NCI-H1694 (cell line): Measurements from ENCODE around the gene ACAP3.
"Not testable (repeated sequence)": the region's sequence is repeated elsewhere in the genome, so short reads cannot be mapped to it uniquely, and the experiment has no call there.

Source experiments
- DNase-seq: peaks from one replicate; lab custom pipeline; 2025; lab: John Stamatoyannopoulos, UW

The ACAP3 gene

DNA sequence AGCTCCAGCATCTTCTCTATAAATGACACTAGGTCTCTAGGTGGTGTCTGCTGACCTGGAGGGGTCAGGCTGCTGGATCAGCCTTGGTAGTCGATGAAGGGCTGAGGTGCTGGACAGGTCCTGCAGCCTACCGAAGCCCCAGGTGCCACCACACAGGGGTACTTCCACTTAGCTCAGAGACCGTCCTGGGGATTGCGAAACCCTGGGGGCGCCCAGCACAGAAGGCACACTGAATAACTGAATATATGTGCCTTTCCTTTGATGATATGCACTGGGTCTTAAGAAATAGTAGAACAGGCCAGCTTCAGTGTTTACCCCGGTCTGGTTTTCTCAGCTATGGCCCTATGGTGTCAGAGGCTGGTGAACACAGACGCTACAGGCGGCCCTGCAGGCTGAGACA, 45.0 kb downstream of the ACAP3 start:
- DNase-seq: no peak

DNA sequence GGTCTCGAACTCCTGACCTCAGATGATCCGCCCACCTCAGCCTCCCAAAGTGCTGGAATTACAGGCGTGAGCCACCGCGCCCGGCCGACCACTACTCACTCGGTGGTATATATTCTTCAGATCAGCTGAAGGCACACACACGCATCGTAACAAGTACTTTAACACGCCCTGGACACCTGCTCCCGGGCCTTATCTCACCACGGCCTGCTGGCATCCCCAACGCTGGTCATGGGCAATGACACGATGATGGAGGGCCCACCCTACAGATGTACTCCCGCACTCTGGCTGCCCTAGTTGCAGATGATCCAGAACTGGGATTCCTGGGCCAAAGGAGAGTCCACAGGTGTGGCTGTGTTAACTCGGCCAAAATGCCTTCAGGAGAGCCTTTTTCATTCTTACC, 45.7 kb downstream of the ACAP3 start:
- no peak for DNase-seq

DNA sequence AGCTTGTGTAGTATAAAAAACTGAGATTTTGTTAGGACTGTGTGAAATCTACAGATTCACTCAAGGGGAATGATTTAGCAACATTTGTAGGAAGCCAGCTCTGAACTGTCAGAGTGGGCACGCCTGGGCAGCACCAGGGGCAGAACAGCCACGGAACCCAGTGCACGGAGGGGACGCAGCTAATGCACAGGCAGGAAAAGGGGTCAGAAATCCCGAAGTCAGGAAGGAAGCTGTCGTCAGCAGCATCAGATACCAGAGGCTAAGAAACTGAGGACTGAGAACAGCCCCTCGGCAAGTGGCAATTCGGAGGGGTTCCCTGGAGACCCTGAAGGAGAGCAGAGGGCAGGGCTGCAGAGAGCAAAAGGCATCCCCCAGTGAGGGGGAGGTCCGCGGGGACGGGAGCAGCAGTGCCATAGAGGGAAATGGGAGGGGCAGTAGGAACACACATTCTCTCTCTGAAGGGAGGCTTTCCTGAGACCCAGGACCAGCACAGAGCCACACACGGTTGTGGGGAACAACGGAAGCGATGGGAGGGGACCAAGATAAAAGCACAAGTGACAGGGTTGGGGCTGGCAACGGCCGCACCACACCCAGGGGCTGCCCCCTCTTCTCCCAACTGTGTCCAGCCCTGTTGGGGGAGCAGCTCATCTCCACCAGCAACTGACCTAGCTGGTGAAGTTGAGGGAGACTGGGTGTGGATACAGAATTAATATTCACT, 46.7 kb downstream of the ACAP3 start:
- no peak for DNase-seq

DNA sequence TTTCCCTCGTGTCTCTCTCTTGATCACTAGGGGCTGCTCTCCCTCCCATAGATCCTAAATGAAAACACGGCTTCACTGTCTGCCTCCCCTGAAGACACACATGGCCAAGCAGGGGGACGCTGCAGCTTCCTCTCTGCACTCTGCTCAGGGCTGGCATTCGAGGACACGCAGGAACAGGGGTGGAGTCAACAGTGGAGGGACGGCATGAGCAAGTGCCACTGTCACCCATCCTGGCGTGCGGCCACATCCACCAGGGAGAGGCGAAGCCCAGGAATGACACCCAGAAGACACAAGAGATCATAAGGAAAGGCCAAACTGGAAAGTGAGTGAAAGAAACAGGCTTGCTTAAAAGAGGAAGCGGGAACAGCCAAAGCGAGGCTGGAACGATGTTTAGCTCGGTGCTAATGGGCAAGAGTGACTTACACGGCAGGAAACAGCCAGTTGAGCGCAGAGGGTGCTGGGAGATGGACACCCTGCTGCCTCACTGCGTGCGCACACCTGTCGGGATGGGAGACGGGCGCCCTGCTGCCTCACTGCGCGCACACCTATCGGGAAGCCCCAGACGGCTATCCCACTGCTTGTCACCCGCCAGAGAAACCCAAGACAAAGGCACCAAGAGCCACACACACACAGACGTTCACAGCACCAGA, 47.7 kb downstream of the ACAP3 start:
- DNase-seq: no peak

DNA sequence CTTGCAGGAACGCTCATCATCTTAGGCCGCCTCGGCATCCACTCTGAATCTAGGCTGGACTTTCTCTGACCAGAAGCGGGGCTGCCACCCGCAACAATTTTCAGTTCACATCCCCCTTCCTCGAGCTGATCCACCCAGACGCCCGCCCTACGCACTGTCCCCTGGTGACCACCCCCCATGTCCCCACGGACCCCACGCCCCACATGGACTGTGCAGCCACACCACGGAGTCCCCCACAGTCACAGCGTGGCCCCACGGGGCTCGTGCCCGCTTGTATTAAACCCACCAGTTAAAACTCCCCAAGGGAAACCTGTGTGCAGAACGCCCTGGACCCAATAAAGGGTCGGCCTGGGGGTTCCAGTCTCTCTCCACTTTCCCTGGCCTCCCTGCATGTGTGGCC, 48.2 kb downstream of the ACAP3 start:
- DNase-seq: no peak

DNA sequence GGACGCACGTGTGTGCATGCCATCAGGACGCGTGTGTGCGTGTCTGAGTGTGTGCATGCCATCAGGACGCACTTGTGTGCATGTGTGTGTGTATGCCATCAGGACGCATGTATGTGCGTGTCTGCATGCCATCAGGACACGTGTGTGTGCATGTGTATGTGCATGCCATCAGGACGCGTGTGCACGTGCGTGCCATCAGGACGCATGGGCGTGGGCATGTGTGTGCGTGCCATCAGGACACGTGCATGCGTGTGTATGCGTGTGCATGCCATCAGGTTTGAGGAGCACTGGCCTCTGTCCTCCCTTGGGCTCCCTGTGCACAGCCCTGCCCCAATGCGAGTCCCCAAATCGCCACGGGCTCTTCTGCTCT, 48.6 kb downstream of the ACAP3 start:
- DNase-seq: no peak

DNA sequence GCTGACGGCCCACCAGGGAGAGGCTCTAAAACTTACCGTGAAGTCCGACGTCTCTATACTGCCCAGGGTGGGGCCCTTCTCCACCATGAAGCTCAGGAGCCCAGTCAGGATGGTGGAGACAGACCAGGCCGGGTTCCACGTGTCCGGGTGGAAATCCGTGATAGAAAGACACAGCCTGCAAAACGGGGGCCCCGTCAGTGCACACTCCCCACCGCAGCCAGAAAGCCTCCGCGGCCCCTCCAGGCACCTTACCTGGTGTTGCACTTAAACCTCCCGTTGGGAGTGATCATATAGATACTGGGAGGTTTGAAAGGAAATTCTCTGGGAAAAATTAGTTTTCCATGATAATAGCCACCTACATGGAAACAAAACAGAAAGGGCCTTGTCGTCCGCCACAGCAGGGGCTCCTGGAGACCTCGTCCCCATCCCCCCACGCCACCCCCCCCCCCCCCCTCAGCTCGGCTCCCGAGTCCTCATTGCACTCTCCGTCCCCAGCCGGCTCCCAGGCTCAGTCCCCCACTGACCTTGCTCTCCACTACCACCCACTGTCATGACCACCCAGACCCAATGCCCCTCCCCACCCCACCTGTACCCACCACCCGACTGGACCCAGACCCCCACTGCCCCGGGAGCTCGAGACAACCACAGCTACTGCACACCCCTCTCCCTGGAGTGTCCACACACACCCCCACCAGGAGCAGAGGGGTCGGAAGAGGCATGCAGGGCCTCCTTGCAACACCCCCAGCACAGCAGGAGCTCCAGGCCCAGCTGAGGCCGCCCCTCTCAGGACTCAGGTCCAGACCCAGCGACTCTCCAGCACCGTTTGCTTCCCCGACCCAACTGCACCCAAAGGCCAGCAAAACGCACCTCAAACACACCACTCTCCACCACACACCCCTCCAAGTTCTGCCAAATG, 50.5 kb downstream of the ACAP3 start:
- no peak for DNase-seq

DNA sequence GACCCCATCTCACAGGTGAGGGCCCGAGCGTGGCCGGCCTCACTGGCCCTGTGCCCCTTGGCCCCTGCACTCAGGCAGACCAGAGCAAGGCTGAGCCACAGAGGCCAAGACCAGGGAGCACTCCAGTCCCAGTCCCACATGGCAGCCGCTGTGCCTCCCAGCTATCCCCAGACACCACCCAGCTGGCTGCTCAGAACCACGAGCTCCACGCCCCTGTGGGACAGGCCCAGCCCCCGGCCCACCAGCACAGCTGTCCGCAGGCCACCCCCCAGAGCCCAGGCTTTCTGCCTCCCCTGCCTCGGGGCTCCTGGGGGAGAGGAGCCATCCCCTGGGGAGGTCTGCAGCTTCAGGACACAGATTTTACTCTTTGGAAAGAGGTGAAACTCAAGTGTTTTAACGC, 52.1 kb downstream of the ACAP3 start:
- DNase-seq: no peak

DNA sequence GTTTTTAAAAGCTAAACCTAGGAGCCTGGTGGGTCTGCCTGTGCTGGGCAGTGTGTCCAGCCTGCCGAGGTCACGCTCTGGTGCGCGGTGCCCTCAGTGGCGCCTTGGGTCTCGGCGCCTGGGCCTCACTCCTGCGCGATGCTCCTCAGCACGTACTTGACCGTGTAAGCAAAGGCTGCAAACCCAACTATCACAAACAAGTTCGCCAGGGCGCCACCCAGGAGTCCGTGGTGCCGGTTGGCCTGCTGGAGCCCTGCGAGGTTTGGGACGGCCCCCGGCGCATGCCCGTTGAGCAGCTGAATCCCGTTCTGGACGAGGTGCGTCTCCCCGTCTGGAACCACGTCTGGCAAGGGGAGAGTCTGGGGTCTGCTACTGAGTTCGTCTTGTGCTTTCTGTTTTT, 52.7 kb downstream of the ACAP3 start:
- DNase-seq: no peak

DNA sequence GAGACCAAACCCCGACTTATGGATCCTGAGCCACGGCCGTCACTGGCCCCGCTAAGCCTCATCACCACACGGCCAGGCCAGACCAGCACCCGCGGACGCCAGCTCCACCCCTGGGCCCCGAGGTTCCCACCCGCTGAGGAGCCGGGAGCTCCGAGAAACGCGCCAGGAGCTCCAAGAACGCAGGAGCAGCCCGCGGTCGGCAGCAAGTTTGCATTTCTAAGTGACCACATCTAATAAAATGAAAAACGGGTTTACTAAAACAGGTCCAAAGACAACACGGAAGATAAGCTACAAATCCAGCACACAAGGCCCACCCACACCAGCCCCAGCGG, 53.1 kb downstream of the ACAP3 start:
- DNase-seq: no peak

DNA sequence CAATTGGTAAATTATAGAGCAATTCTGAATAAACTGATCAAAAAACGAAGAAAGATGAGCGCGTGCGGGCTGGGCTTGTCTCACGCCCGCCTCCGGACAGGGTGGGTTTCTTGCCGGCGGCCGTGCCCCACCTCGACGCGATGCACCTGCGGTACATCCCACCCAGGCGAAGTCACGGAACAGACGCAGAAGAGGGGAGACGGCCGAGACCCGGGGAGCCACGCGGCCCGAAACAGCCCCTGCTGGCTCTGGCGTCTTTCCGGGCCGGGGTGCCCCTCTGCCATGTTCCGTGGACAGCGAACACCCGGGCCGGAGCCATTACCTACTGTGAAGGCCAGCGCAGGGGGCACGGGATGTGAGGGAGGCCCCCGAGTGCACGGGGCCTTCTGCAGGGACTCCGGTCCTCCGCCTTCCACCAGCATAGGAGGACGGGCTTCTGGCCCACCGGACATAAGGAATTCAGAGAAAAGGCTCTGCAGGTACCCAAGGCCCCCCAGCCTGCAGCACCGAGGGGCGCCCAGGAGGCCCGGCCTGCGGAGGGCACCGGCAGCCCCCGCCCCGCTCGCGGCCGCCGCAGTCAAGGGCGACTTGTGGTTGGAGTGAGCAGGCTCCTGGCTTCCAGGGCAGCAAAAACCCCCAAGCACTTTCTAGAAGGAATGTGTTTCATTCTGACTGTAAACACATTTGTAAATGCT, 53.6 kb downstream of the ACAP3 start:
- DNase-seq: no peak

DNA sequence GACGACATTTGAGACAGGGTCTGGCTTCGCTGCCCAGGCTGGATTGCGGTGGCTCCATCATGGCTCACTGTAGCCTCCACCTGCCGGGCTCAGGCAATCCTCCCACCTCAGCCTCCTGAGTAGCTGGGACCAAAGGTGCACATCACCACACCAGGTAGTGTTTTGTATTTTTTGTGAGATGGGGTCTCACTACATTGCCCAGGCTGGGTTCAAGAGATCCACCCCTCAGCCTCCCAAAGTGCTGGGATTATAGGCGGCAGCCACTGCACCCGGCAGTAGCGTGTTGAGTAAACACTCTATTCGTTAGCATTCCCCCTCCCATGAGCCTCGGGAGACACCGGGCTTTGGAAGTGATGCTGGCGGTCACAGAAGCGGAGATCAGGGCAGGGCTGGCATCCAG, 54.4 kb downstream of the ACAP3 start:
- no peak for DNase-seq

DNA sequence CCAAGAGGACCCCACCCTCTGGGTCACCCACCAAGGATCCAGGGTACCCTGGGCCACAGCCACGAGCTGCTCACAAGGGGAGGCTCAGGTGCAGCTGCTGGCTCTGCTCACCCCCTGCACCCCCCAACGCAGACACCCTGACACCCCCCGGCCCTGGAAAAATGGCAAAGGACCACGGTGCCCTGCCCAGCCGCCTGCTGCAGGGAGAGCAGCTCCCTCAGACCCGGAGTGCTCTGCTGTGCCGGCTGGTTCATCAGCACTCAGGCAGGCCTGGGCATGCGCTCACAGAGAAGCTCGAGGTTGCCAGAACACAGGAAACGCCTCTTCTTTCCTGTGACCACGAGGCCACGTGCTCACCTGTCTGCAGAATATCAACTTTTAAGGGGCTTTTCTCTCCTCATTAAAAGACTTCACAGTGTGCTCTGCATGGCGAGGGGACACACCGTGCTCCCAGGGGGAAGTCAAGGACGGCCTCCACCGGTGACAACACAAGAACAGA, 56.9 kb downstream of the ACAP3 start:
- no peak for DNase-seq

DNA sequence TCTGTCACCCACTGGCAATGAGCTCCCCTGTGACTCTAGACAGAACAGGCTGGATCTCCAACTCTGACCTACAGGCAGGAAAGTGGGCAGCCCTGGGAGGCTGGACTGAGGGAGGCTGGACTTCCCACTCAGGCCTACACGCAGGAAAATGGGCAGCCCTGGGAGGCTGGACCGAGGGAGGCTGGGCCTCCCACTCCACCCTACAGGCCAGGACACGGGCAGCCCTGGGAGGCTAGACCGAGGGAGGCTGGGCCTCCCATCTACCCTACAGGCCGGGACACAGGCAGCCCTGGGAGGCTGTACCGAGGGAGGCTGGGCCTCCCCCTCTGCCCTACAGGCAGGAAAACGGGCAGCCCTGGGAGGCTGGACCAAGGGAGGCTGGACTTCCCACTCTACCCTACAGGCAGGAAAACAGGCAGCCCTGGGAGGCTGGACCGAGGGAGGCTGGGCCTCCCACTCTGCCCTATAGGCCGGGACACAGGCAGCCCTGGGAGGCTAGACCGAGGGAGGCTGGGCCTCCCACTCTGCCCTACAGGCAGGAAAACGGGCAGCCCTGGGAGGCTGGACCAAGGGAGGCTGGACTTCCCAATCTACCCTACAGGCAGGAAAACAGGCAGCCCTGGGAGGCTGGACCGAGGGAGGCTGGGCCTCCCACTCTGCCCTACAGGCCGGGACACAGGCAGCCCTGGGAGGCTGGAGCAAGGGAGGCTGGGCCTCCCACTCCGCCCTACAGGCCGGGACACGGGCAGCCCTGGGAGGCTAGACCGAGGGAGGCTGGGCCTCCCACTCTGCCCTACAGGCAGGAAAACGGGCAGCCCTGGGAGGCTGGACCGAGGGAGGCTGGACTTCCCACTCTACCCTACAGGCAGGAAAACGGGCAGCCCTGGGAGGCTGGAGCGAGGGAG, 59.5 kb downstream of the ACAP3 start:
- DNase-seq: not testable (repeated sequence)

DNA sequence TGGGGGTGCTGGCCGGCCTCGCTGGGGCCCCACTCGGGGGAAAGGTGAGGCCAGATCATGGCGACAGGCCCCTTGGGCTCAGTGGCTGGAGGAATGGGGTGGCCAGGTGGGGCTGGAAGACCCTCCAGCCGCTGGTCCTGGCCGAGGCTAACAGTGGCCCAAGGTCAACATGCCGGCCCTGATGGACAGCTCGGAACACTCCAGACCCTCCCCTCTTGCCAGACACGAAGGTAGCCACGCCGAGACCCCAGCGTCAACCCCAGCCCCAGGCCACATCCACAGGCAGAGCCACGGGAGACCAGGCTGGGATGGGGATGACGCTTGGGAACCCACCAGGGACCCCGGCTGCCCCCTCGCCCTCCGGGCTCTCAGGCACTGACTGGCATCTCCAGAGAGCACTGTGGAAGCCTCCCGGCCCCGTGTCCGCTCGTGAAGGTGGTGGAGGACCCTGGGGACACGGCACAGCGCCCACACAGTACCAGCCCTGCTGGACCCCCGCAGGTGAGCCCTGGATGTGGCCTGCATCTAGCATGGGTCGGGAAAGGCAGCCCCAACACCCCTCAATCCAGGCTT, 60.3 kb downstream of the ACAP3 start:
- no peak for DNase-seq

DNA sequence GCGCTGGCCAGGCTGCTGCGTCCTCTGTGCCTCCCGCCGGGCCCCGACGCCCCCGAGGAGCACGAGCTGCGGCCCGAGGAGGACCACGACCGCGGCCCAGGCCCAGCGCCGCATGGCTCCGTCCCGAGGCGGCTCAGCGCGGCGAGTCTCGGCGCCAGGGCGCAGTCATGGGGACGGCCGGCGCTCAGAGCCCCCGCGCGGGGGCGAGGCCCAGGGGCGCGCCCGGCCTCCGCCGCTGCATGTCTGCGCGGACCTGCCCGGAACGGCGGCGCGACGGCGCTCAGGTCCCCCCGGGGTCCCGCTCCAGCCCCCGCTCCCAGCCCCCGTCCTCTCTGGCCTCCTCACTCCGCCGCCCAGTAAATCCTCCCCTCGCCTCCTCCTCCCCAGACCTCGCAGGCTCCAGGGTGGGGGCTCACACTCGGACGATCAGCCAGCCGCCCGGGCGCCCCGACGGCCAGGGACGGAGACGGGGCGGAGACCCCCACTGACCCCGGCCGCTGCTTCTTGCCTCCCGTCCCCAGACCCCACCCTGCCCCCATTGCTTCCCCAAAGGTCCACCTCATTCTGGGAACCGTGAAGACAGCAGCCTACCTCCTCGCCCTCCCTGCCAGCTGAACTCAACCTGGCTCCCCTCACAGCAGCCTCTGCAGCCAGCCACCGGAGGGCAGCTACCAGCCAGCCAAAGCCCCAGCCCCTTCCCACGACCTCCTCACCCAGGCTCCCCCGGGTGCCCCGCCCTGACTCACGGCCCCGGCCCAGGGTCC, 61.0 kb downstream of the ACAP3 start, which contains the start of gene C1QTNF12:
Gene C1QTNF12 (minus strand): TSS at position 146 of the 764 bp plus-strand sequence. CDS start 32 bp downstream, at position 114.
- DNase-seq: no peak

DNA sequence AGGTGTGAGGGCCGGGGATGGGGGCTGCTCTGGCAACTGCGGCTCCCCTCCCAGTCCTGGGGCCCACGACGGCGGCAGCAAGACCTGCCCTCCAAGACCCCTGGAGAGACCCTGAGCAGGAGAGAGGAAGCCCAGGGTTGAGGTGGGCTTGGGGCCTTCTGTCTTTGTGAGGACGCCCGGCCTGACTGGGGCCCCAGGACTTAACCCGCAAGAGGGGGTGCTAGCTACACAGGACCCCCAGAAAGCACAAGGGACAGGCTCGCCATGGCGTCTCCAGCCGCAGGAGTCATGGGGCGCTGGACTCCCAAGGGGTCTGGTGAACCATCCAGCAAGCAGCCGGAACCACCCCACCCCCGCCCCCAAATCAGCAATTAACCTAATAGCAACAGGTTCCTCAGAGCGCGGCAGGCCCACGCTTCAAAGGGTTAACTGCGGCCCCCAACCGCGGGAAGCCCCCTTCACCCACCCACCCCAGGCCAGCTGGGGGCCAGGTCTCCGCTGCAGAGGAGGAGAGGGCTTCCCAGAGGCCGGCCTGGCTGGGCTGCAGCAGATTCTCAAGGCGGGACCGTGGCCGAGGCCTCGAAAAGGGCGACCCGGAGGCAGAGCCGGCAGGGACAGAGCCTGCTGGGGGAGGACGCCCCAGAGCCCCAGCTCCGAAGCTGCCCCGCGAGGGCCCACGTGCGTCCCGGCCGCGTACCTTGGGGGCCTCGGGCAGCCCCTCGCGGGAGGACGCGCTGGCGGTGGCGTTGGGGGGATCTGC, 61.7 kb downstream of the ACAP3 start:
- no peak for DNase-seq

DNA sequence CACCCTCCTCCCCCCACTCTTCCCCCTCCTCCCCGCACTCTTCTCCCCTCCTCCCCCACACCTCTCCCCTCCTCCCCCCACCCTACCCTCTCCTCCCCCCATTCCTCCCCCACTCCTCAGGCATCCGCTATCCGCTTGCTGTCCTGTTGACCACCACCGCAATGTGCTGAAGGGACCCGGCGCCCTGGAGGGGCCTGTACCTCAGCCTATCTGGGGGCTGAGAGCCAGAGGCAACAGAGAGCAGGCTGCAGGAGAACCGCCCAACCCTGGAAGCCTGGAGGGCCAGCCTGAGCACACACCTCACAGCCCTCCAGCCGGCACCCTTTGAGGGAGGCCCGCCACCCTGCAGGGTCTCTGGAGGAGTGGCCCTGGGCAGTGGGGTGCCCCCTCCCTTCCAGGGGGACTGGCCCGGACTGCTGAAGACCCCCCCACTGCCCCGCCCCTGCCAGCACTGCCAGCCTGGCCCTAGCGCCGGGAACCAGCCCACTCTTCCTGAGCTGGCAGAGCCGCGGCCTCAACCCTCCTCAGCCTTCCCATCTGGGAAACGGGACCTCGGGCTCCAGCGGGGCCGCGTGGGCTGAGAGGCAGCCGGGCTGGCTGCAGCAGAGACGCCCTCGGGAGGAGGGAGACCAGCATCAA, 62.4 kb downstream of the ACAP3 start:
- DNase-seq: no peak
